ENCODE measurements around the gene DGCR6. TPM values are rescaled to one million over a fixed set of nuclear protein-coding genes. Genes with fewer than 3 reads are reported as not detected.
"Not testable (repeated sequence)": the region's sequence is repeated elsewhere in the genome, so short reads cannot be mapped to it uniquely, and the experiment has no call there.

DGCR6 gene
- polyA plus RNA-seq, 3 donors = 6.1 to 10.0 (median 7.3) TPM

DNA sequence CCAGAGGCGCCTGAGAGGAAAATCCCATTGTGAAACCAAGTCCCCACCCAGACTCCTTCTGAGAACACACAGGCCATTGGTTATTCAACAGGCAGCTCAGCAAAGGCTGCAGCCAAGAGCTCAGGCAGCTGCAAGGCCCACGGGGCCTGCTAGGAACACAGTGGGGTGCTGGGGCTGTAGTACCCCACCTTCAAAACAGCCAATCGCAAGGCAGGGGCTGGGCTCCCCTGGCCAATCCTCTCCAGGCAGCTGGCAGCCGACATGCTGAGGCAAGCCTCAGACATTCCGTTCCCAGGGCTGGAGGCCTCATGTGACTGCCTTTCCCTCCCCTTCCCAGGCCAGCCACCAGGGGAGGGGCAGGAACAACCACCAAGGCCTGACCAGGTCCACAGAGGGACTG is 23.3 kb downstream of the DGCR6 start:
- DNase-seq (ENCODE audit: low read depth in 3 of 3, low spot score in 2 of 3) = no peak

DNA sequence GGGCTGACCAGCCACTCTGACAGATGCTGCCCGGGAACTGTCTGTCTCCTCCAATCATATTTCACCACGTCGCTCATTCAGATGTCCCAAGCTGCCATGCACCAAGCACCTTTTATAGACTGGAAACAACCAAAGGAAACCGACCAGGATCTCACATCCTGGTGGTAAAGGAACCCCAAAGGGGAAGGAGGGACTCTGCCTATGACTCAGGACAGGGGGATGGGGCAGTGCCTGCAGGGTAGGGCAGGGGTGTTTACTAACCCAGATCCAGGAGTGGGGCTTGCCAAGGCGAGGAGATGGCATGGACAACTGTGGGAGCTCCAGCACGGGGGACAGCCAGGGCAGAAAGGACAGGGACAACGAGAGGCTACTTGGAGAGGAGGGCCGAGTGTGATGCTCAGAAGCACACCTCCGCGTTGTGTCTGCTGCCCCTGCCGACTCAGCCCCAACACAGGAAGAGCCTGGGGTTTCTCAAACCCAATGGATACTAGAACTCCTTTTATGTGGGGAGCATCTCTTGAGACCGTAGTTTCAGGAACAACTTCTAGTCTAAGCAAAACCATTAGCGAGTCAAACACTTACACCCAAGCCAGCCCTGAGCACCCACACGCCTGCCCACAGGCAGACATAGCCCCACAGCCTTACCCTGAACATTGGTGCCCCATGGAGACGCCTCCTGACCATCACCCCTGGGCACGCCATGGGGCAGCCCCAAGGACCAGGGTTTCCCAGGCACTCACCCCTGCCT is 26.0 kb downstream of the DGCR6 start:
- DNase-seq (ENCODE audit: low read depth in 3 of 3, low spot score in 2 of 3) = no peak

DNA sequence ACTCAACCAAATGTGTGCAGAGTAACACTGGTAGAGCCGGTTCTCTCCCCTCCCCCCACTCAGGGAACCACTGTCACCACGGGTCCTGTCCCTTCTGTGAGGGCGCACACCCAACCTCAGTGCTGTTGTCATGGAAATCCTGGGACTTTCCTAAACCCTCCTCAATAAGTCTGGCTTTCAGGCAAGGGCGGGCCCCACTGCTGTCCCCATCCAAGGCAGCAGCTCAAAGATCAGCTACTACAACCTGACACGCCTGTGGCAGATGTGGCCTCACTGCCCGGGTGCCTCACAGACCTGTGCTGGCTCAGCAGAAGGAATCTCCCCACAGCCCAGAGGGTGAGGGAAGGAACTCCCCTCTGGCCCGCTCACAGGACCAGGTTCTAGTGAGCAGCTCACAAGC is 27.8 kb downstream of the DGCR6 start:
- no peak for DNase-seq (ENCODE audit: low read depth in 3 of 3, low spot score in 2 of 3)

DNA sequence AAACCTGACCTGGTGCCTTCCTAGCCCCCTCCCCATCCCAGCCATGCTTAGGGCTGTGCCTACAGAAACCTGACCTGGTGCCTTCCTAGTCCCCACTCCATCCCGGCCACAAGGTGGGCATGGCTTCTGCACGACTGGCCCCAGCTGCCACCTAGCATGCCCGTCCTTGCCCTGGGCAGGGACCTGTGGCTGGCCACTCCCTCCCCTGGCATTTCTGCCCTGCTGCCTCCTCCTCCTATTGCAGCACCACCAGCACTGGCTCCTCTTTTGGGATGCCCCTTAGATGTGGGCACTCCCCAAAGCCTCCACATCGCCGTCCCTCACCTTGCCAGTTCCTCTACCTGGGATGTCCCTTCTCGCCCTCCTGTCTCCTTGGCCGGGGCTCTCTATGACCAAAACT is 28.6 kb downstream of the DGCR6 start:
- not testable (repeated sequence) for DNase-seq (ENCODE audit: low read depth in 3 of 3, low spot score in 2 of 3)

DNA sequence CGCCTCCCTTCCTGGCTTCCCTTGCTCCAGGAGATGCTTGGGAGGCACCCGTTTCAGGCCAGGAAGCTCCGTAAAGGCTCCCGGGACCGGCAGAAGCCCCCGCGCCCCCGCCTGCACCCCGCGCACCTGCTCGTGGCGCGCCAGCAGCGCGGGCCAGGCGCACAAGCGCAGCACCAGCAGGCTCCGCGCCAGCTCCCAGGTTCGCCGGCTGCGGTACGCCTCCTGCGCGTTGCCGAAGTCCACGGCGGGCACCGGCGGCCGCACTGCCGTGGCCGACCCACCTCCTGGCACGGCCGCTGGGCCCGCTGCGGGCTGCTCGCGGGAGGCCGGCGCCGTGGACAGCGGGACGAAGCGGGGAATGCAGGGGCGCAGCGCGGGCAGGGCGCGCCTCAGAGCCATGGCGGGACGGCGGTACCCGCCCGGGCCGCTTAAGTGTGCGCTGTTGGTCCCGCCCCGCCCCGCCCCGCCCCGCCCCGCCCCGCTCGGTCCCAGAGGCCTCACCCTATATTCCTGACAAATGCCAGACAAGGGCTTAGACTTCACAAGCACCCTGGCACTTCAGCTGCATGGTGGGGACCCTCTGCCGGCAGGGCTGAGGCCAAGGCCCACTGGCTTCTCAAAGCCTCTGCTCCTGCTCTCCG is 29.9 kb downstream of the DGCR6 start, which contains the start of gene PRODH:
Gene PRODH, minus strand, starts transcription at position 405 of the 641 bp plus-strand sequence. Its CDS starts 6 bp downstream, at position 399.
- no peak for DNase-seq (ENCODE audit: low read depth in 3 of 3, low spot score in 2 of 3)

GRCh38 chr22:18938691-18939090 is 32.6 kb downstream of the DGCR6 start:
- DNase-seq (ENCODE audit: low read depth in 3 of 3, low spot score in 2 of 3) = not testable (repeated sequence)

- not testable (repeated sequence) for DNase-seq (ENCODE audit: low read depth in 3 of 3, low spot score in 2 of 3)
These were observed 41.0 kb downstream of the DGCR6 start for GRCh38 chr22:18947105-18947504.

- DNase-seq (ENCODE audit: low read depth in 3 of 3, low spot score in 2 of 3) = no peak
These were observed 41.8 kb downstream of the DGCR6 start for GRCh38 chr22:18947905-18948304.

- no peak for DNase-seq (ENCODE audit: low read depth in 3 of 3, low spot score in 2 of 3)
These were observed 44.0 kb downstream of the DGCR6 start for GRCh38 chr22:18950141-18950540.

- DNase-seq (ENCODE audit: low read depth in 3 of 3, low spot score in 2 of 3) = no peak
These were observed 45.9 kb downstream of the DGCR6 start for GRCh38 chr22:18952022-18952421.

DNA sequence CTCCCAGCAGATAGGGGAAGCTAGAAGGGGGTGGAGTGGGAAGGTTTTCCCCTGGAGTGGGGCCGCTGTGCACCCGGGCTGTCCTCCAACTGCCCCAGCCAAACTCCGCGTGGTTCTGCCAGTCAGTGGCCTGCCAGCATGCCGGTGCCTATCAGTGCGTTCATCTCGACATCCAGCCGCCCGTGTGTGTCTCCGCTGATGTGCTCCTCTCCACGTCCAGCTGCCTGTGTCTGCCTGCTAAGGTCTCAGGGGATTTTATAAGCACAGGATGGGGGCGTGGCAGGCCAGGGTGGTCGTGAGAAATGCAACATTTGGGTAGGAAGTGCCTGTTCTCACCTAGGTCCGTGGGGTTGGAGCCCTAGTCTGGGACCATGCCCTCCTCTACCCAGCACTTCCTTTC is 47.0 kb downstream of the DGCR6 start:
- not testable (repeated sequence) for DNase-seq (ENCODE audit: low read depth in 3 of 3, low spot score in 2 of 3)

- DNase-seq (ENCODE audit: low read depth in 3 of 3, low spot score in 2 of 3) = not testable (repeated sequence)
These were observed 48.3 kb downstream of the DGCR6 start for GRCh38 chr22:18954303-18954989.

DNA sequence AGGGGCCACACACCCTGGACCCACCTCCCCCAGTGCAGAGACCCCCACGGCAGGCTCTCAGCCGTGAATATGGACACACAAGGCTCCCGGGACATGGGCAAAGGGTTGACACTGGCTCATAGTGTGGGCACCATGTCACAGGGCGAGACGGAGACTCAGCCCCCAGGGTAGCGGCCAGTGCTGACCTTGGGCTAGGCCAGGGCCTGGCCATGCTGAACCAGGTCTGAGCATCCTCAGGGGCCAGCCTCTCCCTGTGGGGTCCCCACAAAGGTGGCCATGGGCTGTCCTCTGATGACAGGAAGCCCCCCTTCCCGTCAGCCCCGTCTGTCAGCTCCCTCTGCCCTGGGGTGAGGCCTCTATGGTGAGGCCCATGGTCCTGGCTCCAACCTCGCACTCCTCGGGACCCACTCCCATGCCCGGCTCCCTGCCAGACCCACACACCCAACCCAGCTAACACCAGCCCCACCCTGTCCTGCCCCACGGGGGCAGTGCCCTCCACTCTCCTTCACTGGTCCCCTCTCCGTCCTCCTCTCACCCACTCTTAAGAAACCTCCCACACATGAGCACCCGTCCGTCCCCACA is 49.0 kb downstream of the DGCR6 start:
- DNase-seq (ENCODE audit: low read depth in 3 of 3, low spot score in 2 of 3) = no peak

- DNase-seq (ENCODE audit: low read depth in 3 of 3, low spot score in 2 of 3) = no peak
These were observed 49.6 kb downstream of the DGCR6 start for GRCh38 chr22:18955696-18956095.

DNA sequence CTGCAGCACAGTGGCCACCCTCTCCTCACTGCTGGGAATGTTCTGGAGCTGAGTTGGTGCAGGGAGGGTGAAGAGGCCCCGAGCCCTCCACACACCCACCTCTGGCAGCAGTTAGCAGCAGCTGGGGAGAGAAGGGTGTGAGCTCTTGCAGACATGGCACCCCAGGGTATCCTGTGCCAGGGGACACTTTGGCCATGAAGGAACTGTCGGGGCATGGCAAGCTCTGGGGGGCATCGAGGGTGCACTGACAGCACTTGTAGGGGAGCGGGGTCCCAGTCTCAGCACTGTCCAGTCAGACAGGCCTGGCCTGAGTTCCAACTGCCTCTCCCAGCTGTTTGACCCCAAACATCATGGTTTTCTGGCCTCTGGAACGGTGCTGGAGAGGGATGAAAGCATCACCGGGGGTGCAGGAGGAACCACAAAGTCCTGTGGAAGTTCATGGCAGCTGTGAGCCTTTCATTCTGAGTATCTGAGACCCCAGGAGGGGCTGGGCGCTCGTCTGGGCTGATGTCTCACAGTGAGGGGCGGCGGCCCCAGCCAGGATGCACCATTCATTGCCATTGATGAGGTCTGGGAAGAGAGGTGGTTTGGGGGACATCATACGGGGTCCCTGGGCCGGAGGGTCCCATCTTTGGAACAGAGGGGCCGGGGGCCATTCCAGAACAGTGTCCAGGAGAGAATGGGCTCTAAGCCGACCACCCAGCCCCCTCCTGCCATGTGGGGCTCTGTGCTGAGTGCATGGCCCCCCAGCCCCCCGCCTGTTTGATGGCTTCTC is 50.2 kb downstream of the DGCR6 start:
- not testable (repeated sequence) for DNase-seq (ENCODE audit: low read depth in 3 of 3, low spot score in 2 of 3)

DNA sequence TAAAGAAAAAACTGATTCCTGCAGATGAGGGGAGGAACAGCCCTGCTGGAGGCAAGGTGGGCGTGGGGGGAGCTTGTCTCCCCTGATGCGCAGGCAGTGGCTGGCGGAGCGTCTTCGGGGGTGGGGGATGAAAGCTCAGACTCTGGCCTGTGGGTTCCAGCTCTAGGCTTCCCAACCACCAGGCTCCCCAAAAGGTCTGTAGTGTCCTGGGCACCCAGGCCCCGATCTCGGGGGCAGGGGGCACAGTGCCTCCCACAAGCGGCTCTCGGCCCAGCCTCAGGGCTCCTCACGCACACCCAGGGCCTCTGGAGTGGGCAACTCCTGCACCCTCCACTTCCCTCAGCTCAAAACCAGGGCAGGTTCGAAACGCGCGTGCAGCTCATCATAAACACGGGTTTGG is 50.8 kb downstream of the DGCR6 start:
- DNase-seq (ENCODE audit: low read depth in 3 of 3, low spot score in 2 of 3) = not testable (repeated sequence)

GRCh38 chr22:18957621-18958320 is 51.7 kb downstream of the DGCR6 start:
- DNase-seq (ENCODE audit: low read depth in 3 of 3, low spot score in 2 of 3) = not testable (repeated sequence)

GRCh38 chr22:18958321-18958705 is 52.2 kb downstream of the DGCR6 start:
- not testable (repeated sequence) for DNase-seq (ENCODE audit: low read depth in 3 of 3, low spot score in 2 of 3)

DNA sequence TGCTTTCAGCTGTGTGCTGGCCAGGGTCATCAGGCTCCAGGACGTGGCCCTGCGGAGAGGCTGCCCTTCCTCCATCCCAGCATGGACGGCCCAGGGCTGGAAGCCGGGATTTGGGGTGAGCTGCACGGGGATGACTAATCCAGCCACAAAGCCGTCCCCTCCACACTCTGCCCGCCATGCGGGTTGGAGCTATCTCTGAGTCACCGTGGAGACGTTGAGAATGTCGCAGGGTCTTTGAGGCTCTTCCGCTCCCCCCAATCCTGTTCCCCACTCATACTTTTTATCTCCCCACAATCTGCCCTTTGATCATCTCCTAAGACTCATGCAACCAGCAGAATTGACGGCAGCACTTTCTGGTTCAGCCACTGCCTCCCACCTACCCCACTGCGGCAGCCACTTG is 52.6 kb downstream of the DGCR6 start:
- not testable (repeated sequence) for DNase-seq (ENCODE audit: low read depth in 3 of 3, low spot score in 2 of 3)

- not testable (repeated sequence) for DNase-seq (ENCODE audit: low read depth in 3 of 3, low spot score in 2 of 3)
These were observed 53.1 kb downstream of the DGCR6 start for GRCh38 chr22:18959266-18959665.
